ENCODE measurements around the gene TENT4B. TPM values are rescaled to one million over a fixed set of nuclear protein-coding genes. Genes with fewer than 3 reads are reported as not detected.

The TENT4B gene
- total RNA-seq (19.7 TPM), polyA plus RNA-seq (1 to 10 TPM; 3.5 to 4.2 (median 3.5) TPM)

GRCh38 chr16:50152807-50153595, at the start of gene TENT4B:
Gene TENT4B, plus strand, starts transcription at chr16:50153306. Its CDS starts 316 bp downstream, at chr16:50153622.
- Histone ChIP-seq H3K27me3 (ENCODE audit: control insufficient read depth, insufficient read depth, low read length) (no peaks in the 10 kb centered on the region), H3K9me3 (ENCODE audit: control insufficient read depth in 2 of 2, low read length in 2 of 2) (no peaks in the 10 kb centered on the region), H3K4me1 (ENCODE audit: control insufficient read depth, insufficient read depth, low read length, poor library complexity, severe bottlenecking) (peaks cover 50% of the 10 kb centered on the region), H3K36me3 (ENCODE audit: control insufficient read depth, insufficient read depth, low read length) (no peaks in the 10 kb centered on the region), H3K27ac (ENCODE audit: insufficient read depth, low read length, poor library complexity, severe bottlenecking) (peak within 1 kb of the TSS; percentile 95), H3K4me3 (ENCODE audit: low read depth, low read length) (peak within 1 kb of the TSS; percentile 86)
- peak; percentile 82 to 83 for ATAC-seq (ENCODE audit: low read depth in 2 of 2)
- Mint-ChIP-seq H3K9me3 (no peaks in the 10 kb centered on the region), H3K27ac (peak within 1 kb of the TSS; percentile 97 to 99 (median 97)), H3K27me3 (no peaks in the 10 kb centered on the region), H3K4me1 (peaks cover 9 to 42% (median 26%) of the 10 kb centered on the region in 4 donors), H3K4me3 (peak within 1 kb of the TSS; percentile 95 to 96 (median 96)), H3K36me3 (peaks cover 11% of the 10 kb centered on the region)
- DNase-seq, result peak; percentile 84 to 94 (median 93)

- Mint-ChIP-seq H3K4me1 (peaks cover 0 to 1% (median 0%) of the 10 kb centered on the region in 4 donors), H3K9me3 (no peaks in the 10 kb centered on the region), H3K27me3 (no peaks in the 10 kb centered on the region), H3K36me3 (peaks cover 39% of the 10 kb centered on the region), H3K27ac (no peak overlapping the region), H3K4me3 (no peak overlapping the region)
- Histone ChIP-seq H3K4me1 (ENCODE audit: control insufficient read depth, insufficient read depth, low read length, poor library complexity, severe bottlenecking) (no peaks in the 10 kb centered on the region), H3K27me3 (ENCODE audit: control insufficient read depth, insufficient read depth, low read length) (no peaks in the 10 kb centered on the region), H3K4me3 (ENCODE audit: low read depth, low read length) (no peak overlapping the region), H3K36me3 (ENCODE audit: control insufficient read depth, insufficient read depth, low read length) (peaks cover 64% of the 10 kb centered on the region), H3K27ac (ENCODE audit: insufficient read depth, low read length, poor library complexity, severe bottlenecking) (no peak overlapping the region), H3K9me3 (ENCODE audit: control insufficient read depth in 2 of 2, low read length in 2 of 2) (no peaks in the 10 kb centered on the region)
- ATAC-seq (ENCODE audit: low read depth in 2 of 2), result no peak
- no peak for DNase-seq
Measured at GRCh38 chr16:50103764-50104163, 49.3 kb upstream of the TENT4B start.

GRCh38 chr16:50114357-50115129, 38.6 kb upstream of the TENT4B start:
- no peaks in the 10 kb centered on the region for H3K27me3 ChIP-seq (ENCODE audit: control insufficient read depth, insufficient read depth, low read length)
- no peak overlapping the region for H3K4me3 ChIP-seq (ENCODE audit: low read depth, low read length)
- H3K36me3 ChIP-seq (ENCODE audit: control insufficient read depth, insufficient read depth, low read length), result no peaks in the 10 kb centered on the region
- no peaks in the 10 kb centered on the region for H3K9me3 ChIP-seq (ENCODE audit: control insufficient read depth in 2 of 2, low read length in 2 of 2)
- no peak overlapping the region for H3K27ac ChIP-seq (ENCODE audit: insufficient read depth, low read length, poor library complexity, severe bottlenecking)
- no peak overlapping the region for H3K27ac Mint-ChIP-seq
- H3K4me1 Mint-ChIP-seq, result peaks cover 0 to 4% (median 0%) of the 10 kb centered on the region in 4 donors
- H3K27me3 Mint-ChIP-seq, result peaks cover 11% of the 10 kb centered on the region
- H3K4me1 ChIP-seq (ENCODE audit: control insufficient read depth, insufficient read depth, low read length, poor library complexity, severe bottlenecking), result no peaks in the 10 kb centered on the region
- ATAC-seq (ENCODE audit: low read depth in 2 of 2) (no peak), DNase-seq (no peak)
- no peaks in the 10 kb centered on the region for H3K9me3 Mint-ChIP-seq
- no peak overlapping the region for H3K4me3 Mint-ChIP-seq
- no peaks in the 10 kb centered on the region for H3K36me3 Mint-ChIP-seq

GRCh38 chr16:50120711-50121110, 32.4 kb upstream of the TENT4B start:
- H3K9me3 Mint-ChIP-seq, result peaks cover 0 to 1% (median 0%) of the 10 kb centered on the region in 7 donors

GRCh38 chr16:50121278-50121677, 31.8 kb upstream of the TENT4B start:
- no peak overlapping the region for H3K27ac ChIP-seq (ENCODE audit: insufficient read depth, low read length, poor library complexity, severe bottlenecking)
- Mint-ChIP-seq H3K4me1 (peaks cover 0 to 14% (median 10%) of the 10 kb centered on the region in 4 donors), H3K4me3 (no peak overlapping the region), H3K27me3 (peaks cover 17% of the 10 kb centered on the region), H3K27ac (peak overlapping the region in 1 of 3 donors; percentile 49), H3K9me3 (peaks cover 0 to 1% (median 0%) of the 10 kb centered on the region in 7 donors), H3K36me3 (peaks cover 3% of the 10 kb centered on the region)
- ATAC-seq (ENCODE audit: low read depth in 2 of 2) (no peak), DNase-seq (no peak)
- no peaks in the 10 kb centered on the region for H3K27me3 ChIP-seq (ENCODE audit: control insufficient read depth, insufficient read depth, low read length)
- H3K36me3 ChIP-seq (ENCODE audit: control insufficient read depth, insufficient read depth, low read length), result no peaks in the 10 kb centered on the region
- no peak overlapping the region for H3K4me3 ChIP-seq (ENCODE audit: low read depth, low read length)
- H3K9me3 ChIP-seq (ENCODE audit: control insufficient read depth in 2 of 2, low read length in 2 of 2), result no peaks in the 10 kb centered on the region
- H3K4me1 ChIP-seq (ENCODE audit: control insufficient read depth, insufficient read depth, low read length, poor library complexity, severe bottlenecking), result peaks cover 7% of the 10 kb centered on the region

More at GRCh38 chr16:50120711-50121110, 32.4 kb upstream of the TENT4B start:
- peaks cover 17% of the 10 kb centered on the region for H3K27me3 Mint-ChIP-seq
- DNase-seq, result no peak
- peaks cover 3% of the 10 kb centered on the region for H3K36me3 Mint-ChIP-seq
- H3K27ac Mint-ChIP-seq, result no peak overlapping the region
- Histone ChIP-seq H3K36me3 (ENCODE audit: control insufficient read depth, insufficient read depth, low read length) (no peaks in the 10 kb centered on the region), H3K27me3 (ENCODE audit: control insufficient read depth, insufficient read depth, low read length) (no peaks in the 10 kb centered on the region), H3K4me3 (ENCODE audit: low read depth, low read length) (no peak overlapping the region), H3K9me3 (ENCODE audit: control insufficient read depth in 2 of 2, low read length in 2 of 2) (no peaks in the 10 kb centered on the region), H3K27ac (ENCODE audit: insufficient read depth, low read length, poor library complexity, severe bottlenecking) (no peak overlapping the region), H3K4me1 (ENCODE audit: control insufficient read depth, insufficient read depth, low read length, poor library complexity, severe bottlenecking) (peaks cover 7% of the 10 kb centered on the region)
- no peak for ATAC-seq (ENCODE audit: low read depth in 2 of 2)
- no peak overlapping the region for H3K4me3 Mint-ChIP-seq
- H3K4me1 Mint-ChIP-seq, result peaks cover 0 to 14% (median 10%) of the 10 kb centered on the region in 4 donors

GRCh38 chr16:50121721-50122445, 31.2 kb upstream of the TENT4B start:
- DNase-seq (peak in 2 of 3 donors; percentile 14 to 63), ATAC-seq (ENCODE audit: low read depth in 2 of 2) (peak in 1 of 2 donors; percentile 37)
- Histone ChIP-seq H3K27ac (ENCODE audit: insufficient read depth, low read length, poor library complexity, severe bottlenecking) (no peak overlapping the region), H3K27me3 (ENCODE audit: control insufficient read depth, insufficient read depth, low read length) (no peaks in the 10 kb centered on the region), H3K4me3 (ENCODE audit: low read depth, low read length) (peak overlapping the region; percentile 33), H3K9me3 (ENCODE audit: control insufficient read depth in 2 of 2, low read length in 2 of 2) (no peaks in the 10 kb centered on the region), H3K4me1 (ENCODE audit: control insufficient read depth, insufficient read depth, low read length, poor library complexity, severe bottlenecking) (peaks cover 7% of the 10 kb centered on the region), H3K36me3 (ENCODE audit: control insufficient read depth, insufficient read depth, low read length) (no peaks in the 10 kb centered on the region)
- Mint-ChIP-seq H3K27ac (peak overlapping the region; percentile 7 to 68 (median 49)), H3K4me3 (no peak overlapping the region), H3K27me3 (peaks cover 12% of the 10 kb centered on the region), H3K9me3 (peaks cover 0 to 1% (median 0%) of the 10 kb centered on the region in 7 donors), H3K36me3 (peaks cover 3% of the 10 kb centered on the region), H3K4me1 (peaks cover 0 to 12% (median 9%) of the 10 kb centered on the region in 4 donors)

- DNase-seq, result no peak
- H3K9me3 ChIP-seq (ENCODE audit: control insufficient read depth in 2 of 2, low read length in 2 of 2), result no peaks in the 10 kb centered on the region
- H3K27ac Mint-ChIP-seq, result no peak overlapping the region
- peaks cover 12% of the 10 kb centered on the region for H3K27me3 Mint-ChIP-seq
- H3K4me3 ChIP-seq (ENCODE audit: low read depth, low read length), result no peak overlapping the region
- no peak overlapping the region for H3K27ac ChIP-seq (ENCODE audit: insufficient read depth, low read length, poor library complexity, severe bottlenecking)
- no peaks in the 10 kb centered on the region for H3K27me3 ChIP-seq (ENCODE audit: control insufficient read depth, insufficient read depth, low read length)
- H3K36me3 ChIP-seq (ENCODE audit: control insufficient read depth, insufficient read depth, low read length), result no peaks in the 10 kb centered on the region
- H3K4me1 ChIP-seq (ENCODE audit: control insufficient read depth, insufficient read depth, low read length, poor library complexity, severe bottlenecking), result peaks cover 7% of the 10 kb centered on the region
- H3K9me3 Mint-ChIP-seq, result peaks cover 0 to 1% (median 0%) of the 10 kb centered on the region in 7 donors
- H3K4me3 Mint-ChIP-seq, result no peak overlapping the region
- H3K4me1 Mint-ChIP-seq, result peaks cover 0 to 12% (median 9%) of the 10 kb centered on the region in 4 donors
- ATAC-seq (ENCODE audit: low read depth in 2 of 2), result no peak
- peaks cover 3% of the 10 kb centered on the region for H3K36me3 Mint-ChIP-seq
Measured at GRCh38 chr16:50123417-50123816, 29.7 kb upstream of the TENT4B start.
